HepG2 (cell line): ENCODE data around the gene EGFR. TPM values are rescaled to one million over a fixed set of nuclear protein-coding genes. Genes with fewer than 3 reads are reported as not detected.
A peak's percentile ranks its signal among the peaks of the same experiment; 100 is the strongest.

Experiments
- ATAC-seq: fragments of 200-7000 bp; cut with Tn5 transposase; 3 replicates; pipeline ENCODE4 v1.9.1; 2020; ENCODE audit warnings: mild to moderate bottlenecking, moderate library complexity
- BruUV-seq: library from RNA; stranded (reverse); fragments of 400-500 nt; replicated peaks from 2 replicates; lab custom pipeline; 2021; lab: Mats Ljungman, UMichigan
- CTCF ChIA-PET: fragments of 300-600 bp; formaldehyde crosslinking; extraction: SDS; loops from one replicate; lab custom pipeline; 2021; ENCODE audit warnings: low total read pairs, inconsistent platforms, low intra/inter-chr PET ratio; lab: Yijun Ruan, JAX
- POLR2A ChIA-PET: fragments of 350-600 bp; sonication (Branson Sonifier 250); formaldehyde crosslinking; loops from one replicate; lab custom pipeline; 2020; ENCODE audit warnings: antibody characterized with exemption, inconsistent platforms; lab: Yijun Ruan, JAX
- DNase-seq: peaks from one replicate; pipeline ENCODE4 v3.0.0-alpha.2; 2015; ENCODE audit warnings: low spot score
- FAIRE-seq: peaks from 3 replicates; lab custom pipeline; 2011; peaks lifted over from hg19 to GRCh38; lab: Jason Lieb, UNC
- H2AFZ ChIP-seq: one replicate; pipeline ENCODE4 v1.6.1; 2011; ENCODE audit warnings: low read length, inconsistent platforms
- H3K27ac ChIP-seq: fragments of 300-600 bp; 3 replicates; pipeline ENCODE4 v1.8.0; 2011; ENCODE audit warnings: mixed run types, mild to moderate bottlenecking, mixed read lengths, low read length, inconsistent platforms; ENCODE audit not compliant: insufficient read depth; ENCODE audit errors: extremely low read length
- H3K27me3 ChIP-seq, 2 experiments: fragments of 200-600 bp in 1 of 2; 2 replicates in 1 of 2; 3 replicates in 1 of 2; pipeline versions ENCODE4 v1.6.0 to v1.8.0; 2011; ENCODE audit warnings: low read length in 2 of 2, mild to moderate bottlenecking in 2 of 2, moderate library complexity in 2 of 2, inconsistent platforms in 1 of 2; ENCODE audit not compliant: insufficient read depth in 2 of 2, control insufficient read depth in 1 of 2
- H3K36me3 ChIP-seq, 2 experiments: fragments of 200-600 bp in 1 of 2; replicated peaks in 1 of 2; 2 replicates in 1 of 2; 3 replicates in 1 of 2; pipeline versions ENCODE4 v1.5.1 to v1.8.0; 2011; ENCODE audit warnings: low read length in 2 of 2, inconsistent platforms in 1 of 2; ENCODE audit not compliant: insufficient read depth in 2 of 2, control insufficient read depth in 1 of 2
- H3K4me1 ChIP-seq: 2 replicates; pipeline ENCODE4 v1.5.1; 2012; ENCODE audit warnings: low read length, inconsistent platforms; ENCODE audit not compliant: insufficient read depth
- H3K4me2 ChIP-seq: 2 replicates; pipeline ENCODE4 v1.6.0; 2011; ENCODE audit warnings: low read depth, low read length, inconsistent platforms
- H3K4me3 ChIP-seq, 3 experiments: fragments of 200-600 bp in 1 of 3; sonication (generic), shearing (Covaris generic) in 1 of 3; replicated peaks in 1 of 3; 2 replicates each; pipeline ENCODE4 v1.5.1; 2011 to 2016; ENCODE audit warnings: low read length in 3 of 3, inconsistent platforms in 2 of 3, low read depth in 2 of 3, mild to moderate bottlenecking in 2 of 3, control low read depth in 1 of 3, mixed read lengths in 1 of 3; ENCODE audit not compliant: insufficient read depth in 1 of 3
- H3K79me2 ChIP-seq: one replicate; pipeline ENCODE4 v1.6.1; 2011; ENCODE audit warnings: low read length, inconsistent platforms; ENCODE audit not compliant: insufficient read depth
- H3K9ac ChIP-seq: 2 replicates; pipeline ENCODE4 v1.6.0; 2011; ENCODE audit warnings: mild to moderate bottlenecking, low read depth, low read length, inconsistent platforms; ENCODE audit not compliant: insufficient read depth
- H3K9me3 ChIP-seq: 2 replicates; pipeline ENCODE4 v1.5.1; 2012; ENCODE audit warnings: mild to moderate bottlenecking, low read length
- H4K20me1 ChIP-seq: 2 replicates; pipeline ENCODE4 v1.6.0; 2011; ENCODE audit warnings: inconsistent platforms, mild to moderate bottlenecking, low read length, moderate library complexity; ENCODE audit not compliant: insufficient read depth
- ARHGAP35 ChIP-seq: sonication (generic); formaldehyde crosslinking; IDR thresholded peaks from 2 replicates; pipeline ENCODE4 v1.9.0; 2022; ENCODE audit warnings: mild to moderate bottlenecking, inconsistent platforms, moderate library complexity, missing genetic modification reagents, borderline replicate concordance
- FOSL2 ChIP-seq: sonication (generic); formaldehyde crosslinking; IDR thresholded peaks from 2 replicates; pipeline ENCODE4 v1.4.0; 2020; ENCODE audit warnings: missing genetic modification reagents
- MTA1 ChIP-seq: sonication (generic); formaldehyde crosslinking; IDR thresholded peaks from 2 replicates; pipeline ENCODE4 v1.4.0; 2020; ENCODE audit warnings: missing genetic modification reagents, mild to moderate bottlenecking, borderline replicate concordance
- SALL1 ChIP-seq: sonication (generic); formaldehyde crosslinking; IDR thresholded peaks from 2 replicates; pipeline ENCODE4 v1.8.0; 2022; ENCODE audit warnings: mild to moderate bottlenecking, missing genetic modification reagents
- ZBTB38 ChIP-seq: sonication (generic); formaldehyde crosslinking; IDR thresholded peaks from 2 replicates; pipeline ENCODE4 v1.5.1; 2020; ENCODE audit warnings: mild to moderate bottlenecking, missing genetic modification reagents
- ZNF430 ChIP-seq: sonication (generic); formaldehyde crosslinking; IDR thresholded peaks from 2 replicates; pipeline ENCODE4 v1.9.0; 2021; ENCODE audit warnings: mild to moderate bottlenecking, missing genetic modification reagents
- WGBS: methylation state at CpG from one replicate; pipeline ENCODE4 v1.1.6; 2017; ENCODE audit warnings: low lambda C conversion rate; 5-methylcytosine and 5-hydroxymethylcytosine counted together
- in situ Hi-C: cut with HindIII; loops from 2 replicates; pipeline ENCODE4 v1.10.0; 2017; ENCODE audit warnings: low pct_unique_long_range_greater_than_20kb; ENCODE audit not compliant: extremely low pct_ligation_motif_present
- intact Hi-C: fragments of 100-400 bp; cut with micrococcal nuclease; formaldehyde crosslinking; loops from one replicate; pipeline ENCODE4 v1.10.0; 2022; ENCODE audit not compliant: unreplicated experiment
- polyA plus RNA-seq, 8 experiments: library from polyadenylated mRNA; depleted of rRNA in 3 of 8; stranded (reverse) in 7 of 8; unstranded in 1 of 8; fragments of >200 nt; fragmentation: Illumina TruSeq in 4 of 8; extraction: Trizol in 4 of 8; gene quantifications; 2 replicates each; pipeline versions ENCODE4 v1.2.1 to v1.2.3, GENCODE V29; 2011 to 2016; ENCODE audit warnings: low read depth in 4 of 8, missing spikeins in 1 of 8, mixed read lengths in 1 of 8; ENCODE audit not compliant: insufficient read depth in 1 of 8
- total RNA-seq, 5 experiments: library from RNA; depleted of rRNA; stranded (reverse); fragments of >200 nt; fragmentation: Illumina TruSeq; extraction: Trizol; gene quantifications; 2 replicates each; pipeline ENCODE4 v1.2.3, GENCODE V29; 2016; ENCODE audit warnings: low read depth in 1 of 5
- TF ChIP-seq, protein P1 (sequence below): sonication (generic); formaldehyde crosslinking; IDR thresholded peaks from 2 replicates; pipeline ENCODE4 v1.4.0; 2020; ENCODE audit warnings: mild to moderate bottlenecking, low read depth, missing genetic modification reagents
- TF ChIP-seq, protein P2 (sequence below): sonication (generic); formaldehyde crosslinking; IDR thresholded peaks from 2 replicates; pipeline ENCODE4 v1.4.0; 2020; ENCODE audit warnings: missing genetic modification reagents
- TF ChIP-seq, protein P3 (sequence below): sonication (generic); IDR thresholded peaks from 2 replicates; pipeline ENCODE4 v1.6.1; 2016; ENCODE audit warnings: low read depth, borderline replicate concordance
- TF ChIP-seq, protein P4 (sequence below): IDR thresholded peaks from 2 replicates; pipeline ENCODE4 v1.6.1; 2012; ENCODE audit warnings: low read length, improper control_type of control experiment

Gene EGFR
- total and polyA plus RNA-seq, 2 of the 13 experiments (the other 11 are each of a cell fraction or from before 2014, with no cell fraction given) = 7.0 to 10.0 TPM

DNA sequence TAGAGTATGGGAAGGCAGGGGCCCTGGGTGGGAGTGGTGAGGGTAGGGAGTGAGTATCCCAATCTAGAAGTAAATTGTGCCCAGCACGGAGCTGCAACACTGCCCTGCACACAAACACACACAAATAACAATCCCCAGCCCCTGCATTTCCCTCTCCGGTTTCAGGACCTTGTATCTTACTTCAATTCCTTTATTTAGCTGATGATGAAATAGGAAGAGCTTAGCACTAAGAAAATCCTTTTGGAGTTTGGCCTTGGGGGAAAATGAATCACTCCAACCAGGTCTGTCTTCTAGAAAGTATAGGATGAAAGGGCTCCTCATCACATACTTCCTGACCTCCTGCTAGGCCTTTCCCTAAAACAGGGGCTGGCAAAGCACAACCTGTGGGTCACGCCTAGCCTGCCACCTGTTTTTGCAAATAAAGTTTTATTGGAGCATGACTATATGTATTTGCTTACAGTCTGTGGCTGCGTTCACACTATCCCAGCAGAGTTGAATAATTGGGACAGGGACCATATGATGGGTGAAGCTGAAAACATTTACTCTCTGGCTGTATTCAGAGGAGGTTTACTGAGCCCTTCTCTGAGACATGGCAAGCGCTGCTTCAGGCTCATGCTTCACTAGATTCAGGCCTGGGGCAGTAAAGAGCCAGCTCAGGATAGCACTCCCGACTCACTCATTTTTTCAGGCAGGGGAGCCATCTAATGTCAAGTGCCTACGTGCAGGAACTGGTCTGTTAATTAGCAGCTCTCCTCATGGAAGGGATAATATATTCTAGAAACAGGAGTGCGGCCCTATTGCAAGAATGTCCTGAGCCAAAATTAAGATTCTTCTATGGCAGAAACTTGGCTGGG lies 111.0 kb downstream of the EGFR start (continued):
- TF ChIP-seq, protein P1, sequence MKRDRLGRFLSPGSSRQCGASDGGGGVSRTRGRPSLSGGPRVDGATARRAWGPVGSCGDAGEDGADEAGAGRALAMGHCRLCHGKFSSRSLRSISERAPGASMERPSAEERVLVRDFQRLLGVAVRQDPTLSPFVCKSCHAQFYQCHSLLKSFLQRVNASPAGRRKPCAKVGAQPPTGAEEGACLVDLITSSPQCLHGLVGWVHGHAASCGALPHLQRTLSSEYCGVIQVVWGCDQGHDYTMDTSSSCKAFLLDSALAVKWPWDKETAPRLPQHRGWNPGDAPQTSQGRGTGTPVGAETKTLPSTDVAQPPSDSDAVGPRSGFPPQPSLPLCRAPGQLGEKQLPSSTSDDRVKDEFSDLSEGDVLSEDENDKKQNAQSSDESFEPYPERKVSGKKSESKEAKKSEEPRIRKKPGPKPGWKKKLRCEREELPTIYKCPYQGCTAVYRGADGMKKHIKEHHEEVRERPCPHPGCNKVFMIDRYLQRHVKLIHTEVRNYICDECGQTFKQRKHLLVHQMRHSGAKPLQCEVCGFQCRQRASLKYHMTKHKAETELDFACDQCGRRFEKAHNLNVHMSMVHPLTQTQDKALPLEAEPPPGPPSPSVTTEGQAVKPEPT (CRISPR knock-in tag) = no peak

DNA sequence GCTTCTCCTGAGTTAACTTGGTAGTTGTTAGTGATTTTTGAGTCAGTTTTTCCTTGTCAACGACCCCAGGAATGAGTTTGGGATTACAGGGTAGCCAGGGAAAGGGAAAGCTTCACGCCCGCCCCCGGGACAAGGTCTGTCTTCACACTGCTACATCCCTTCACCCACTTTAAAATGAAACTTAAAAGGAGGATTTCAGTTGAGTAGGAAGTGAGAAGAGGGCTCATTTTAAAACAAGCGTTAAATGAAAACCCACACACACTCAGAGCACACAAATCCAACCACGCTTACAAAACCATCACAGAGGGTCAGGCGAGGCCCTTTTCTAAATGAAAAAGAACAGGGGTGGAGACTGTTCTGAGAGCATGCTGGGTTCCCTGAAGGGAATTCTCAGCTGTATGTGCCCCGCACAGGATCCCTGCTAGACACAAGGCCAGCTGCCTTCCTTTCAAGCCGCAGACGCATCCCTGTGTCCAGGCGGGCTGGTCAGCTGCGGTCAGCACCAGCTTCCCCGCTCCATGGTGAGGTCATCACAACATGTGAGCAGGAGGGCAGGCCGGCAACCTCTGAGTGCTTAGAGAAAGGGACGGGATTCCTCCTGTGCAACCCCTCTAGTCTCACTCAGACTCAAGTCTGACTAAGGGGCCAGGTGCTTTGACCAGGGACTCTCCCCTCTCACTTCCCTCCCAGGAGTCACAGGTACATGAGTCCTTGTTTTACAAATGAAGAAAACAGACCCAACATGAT lies 111.8 kb downstream of the EGFR start:
- WGBS = 76% methylated on average over 8 of the region's 15 CpGs
- Histone ChIP-seq H3K79me2 (no peaks in the 10 kb centered on the region), H2AFZ (no peak overlapping the region), H3K4me2 (peak overlapping the region; percentile 76), H4K20me1 (no peaks in the 10 kb centered on the region), H3K27ac (peak overlapping the region; percentile 53), H3K4me1 (peaks cover 69% of the 10 kb centered on the region), H3K36me3 (no peaks in the 10 kb centered on the region), H3K9me3 (no peaks in the 10 kb centered on the region), H3K27me3 (no peaks in the 10 kb centered on the region), H3K4me3 (peak overlapping the region in 1 of 3 experiments; percentile 46; a peak in 1 of 6 replicates), H3K9ac (peak overlapping the region; percentile 24; the same call in 1 of the 2 replicates)
- intact Hi-C loops (loop anchor here (5.0 to 10.0 kb wide), 4 partner anchors 116 to 358 kb away; partner anchors contain the start of gene EGFR), in situ Hi-C loops (no loop called here)
- FAIRE-seq (no peak), ATAC-seq (peak; percentile 5; the same call in 2 of the 3 replicates), DNase-seq (no peak)
- ChIA-PET CTCF (no interaction called here), POLR2A (interaction anchor here (0.8 to 3.1 kb wide), 5 partner anchors 47 to 125 kb away, joined by 3 to 30 read pairs (median 6); no protein-coding TSS in a partner anchor)
- 0 out of 2 replicates have a peak, but pooled peaks have one; percentile 6 for TF ChIP-seq MTA1
- peak; percentile 86 for TF ChIP-seq ZBTB38 (CRISPR knock-in tag)
- no peak for TF ChIP-seq ARHGAP35
- TF ChIP-seq, protein P2, sequence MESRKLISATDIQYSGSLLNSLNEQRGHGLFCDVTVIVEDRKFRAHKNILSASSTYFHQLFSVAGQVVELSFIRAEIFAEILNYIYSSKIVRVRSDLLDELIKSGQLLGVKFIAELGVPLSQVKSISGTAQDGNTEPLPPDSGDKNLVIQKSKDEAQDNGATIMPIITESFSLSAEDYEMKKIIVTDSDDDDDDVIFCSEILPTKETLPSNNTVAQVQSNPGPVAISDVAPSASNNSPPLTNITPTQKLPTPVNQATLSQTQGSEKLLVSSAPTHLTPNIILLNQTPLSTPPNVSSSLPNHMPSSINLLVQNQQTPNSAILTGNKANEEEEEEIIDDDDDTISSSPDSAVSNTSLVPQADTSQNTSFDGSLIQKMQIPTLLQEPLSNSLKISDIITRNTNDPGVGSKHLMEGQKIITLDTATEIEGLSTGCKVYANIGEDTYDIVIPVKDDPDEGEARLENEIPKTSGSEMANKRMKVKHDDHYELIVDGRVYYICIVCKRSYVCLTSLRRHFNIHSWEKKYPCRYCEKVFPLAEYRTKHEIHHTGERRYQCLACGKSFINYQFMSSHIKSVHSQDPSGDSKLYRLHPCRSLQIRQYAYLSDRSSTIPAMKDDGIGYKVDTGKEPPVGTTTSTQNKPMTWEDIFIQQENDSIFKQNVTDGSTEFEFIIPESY (CRISPR knock-in tag) = peak; percentile 61
- no peak for TF ChIP-seq ZNF430
- TF ChIP-seq, protein P3, sequence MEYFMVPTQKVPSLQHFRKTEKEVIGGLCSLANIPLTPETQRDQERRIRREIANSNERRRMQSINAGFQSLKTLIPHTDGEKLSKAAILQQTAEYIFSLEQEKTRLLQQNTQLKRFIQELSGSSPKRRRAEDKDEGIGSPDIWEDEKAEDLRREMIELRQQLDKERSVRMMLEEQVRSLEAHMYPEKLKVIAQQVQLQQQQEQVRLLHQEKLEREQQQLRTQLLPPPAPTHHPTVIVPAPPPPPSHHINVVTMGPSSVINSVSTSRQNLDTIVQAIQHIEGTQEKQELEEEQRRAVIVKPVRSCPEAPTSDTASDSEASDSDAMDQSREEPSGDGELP = peak; percentile 41; the same call in 1 of the 2 replicates
- TF ChIP-seq, protein P4, sequence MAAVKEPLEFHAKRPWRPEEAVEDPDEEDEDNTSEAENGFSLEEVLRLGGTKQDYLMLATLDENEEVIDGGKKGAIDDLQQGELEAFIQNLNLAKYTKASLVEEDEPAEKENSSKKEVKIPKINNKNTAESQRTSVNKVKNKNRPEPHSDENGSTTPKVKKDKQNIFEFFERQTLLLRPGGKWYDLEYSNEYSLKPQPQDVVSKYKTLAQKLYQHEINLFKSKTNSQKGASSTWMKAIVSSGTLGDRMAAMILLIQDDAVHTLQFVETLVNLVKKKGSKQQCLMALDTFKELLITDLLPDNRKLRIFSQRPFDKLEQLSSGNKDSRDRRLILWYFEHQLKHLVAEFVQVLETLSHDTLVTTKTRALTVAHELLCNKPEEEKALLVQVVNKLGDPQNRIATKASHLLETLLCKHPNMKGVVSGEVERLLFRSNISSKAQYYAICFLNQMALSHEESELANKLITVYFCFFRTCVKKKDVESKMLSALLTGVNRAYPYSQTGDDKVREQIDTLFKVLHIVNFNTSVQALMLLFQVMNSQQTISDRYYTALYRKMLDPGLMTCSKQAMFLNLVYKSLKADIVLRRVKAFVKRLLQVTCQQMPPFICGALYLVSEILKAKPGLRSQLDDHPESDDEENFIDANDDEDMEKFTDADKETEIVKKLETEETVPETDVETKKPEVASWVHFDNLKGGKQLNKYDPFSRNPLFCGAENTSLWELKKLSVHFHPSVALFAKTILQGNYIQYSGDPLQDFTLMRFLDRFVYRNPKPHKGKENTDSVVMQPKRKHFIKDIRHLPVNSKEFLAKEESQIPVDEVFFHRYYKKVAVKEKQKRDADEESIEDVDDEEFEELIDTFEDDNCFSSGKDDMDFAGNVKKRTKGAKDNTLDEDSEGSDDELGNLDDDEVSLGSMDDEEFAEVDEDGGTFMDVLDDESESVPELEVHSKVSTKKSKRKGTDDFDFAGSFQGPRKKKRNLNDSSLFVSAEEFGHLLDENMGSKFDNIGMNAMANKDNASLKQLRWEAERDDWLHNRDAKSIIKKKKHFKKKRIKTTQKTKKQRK = no peak
- TF ChIP-seq FOSL2 (CRISPR knock-in tag) = peak; percentile 23; the same call in 1 of the 2 replicates
- TF ChIP-seq SALL1 (CRISPR knock-in tag) = 0 out of 2 replicates have a peak, but pooled peaks have one; percentile 11
- no TSS peak for BruUV-seq
